ENCODE measurements around the gene SPTBN4. TPM values are rescaled to one million over a fixed set of nuclear protein-coding genes. Genes with fewer than 3 reads are reported as not detected.

Gene SPTBN4
- total and polyA plus RNA-seq, 2 of the 4 experiments (the other 2 are of a cell fraction) = 0.72 to 0.91 TPM

GRCh38 chr19:40444000-40444824 lies 22.6 kb upstream of the SPTBN4 start, which contains the start of gene SERTAD3:
Gene SERTAD3, minus strand, starts transcription at chr19:40444335. Its CDS starts 2,255 bp downstream, at chr19:40442080.
- Histone ChIP-seq H4K20me1 (ENCODE audit: insufficient read depth, low read length) (peaks cover 33% of the 10 kb centered on the region), H3K27me3 (ENCODE audit: control insufficient read depth, insufficient read depth, low read length) (no peaks in the 10 kb centered on the region), H3K4ac (ENCODE audit: low read depth, low read length) (peak within 1 kb of the TSS; percentile 100), H3K4me3 (ENCODE audit: insufficient read depth, low read depth, low read length) (peak within 1 kb of the TSS; percentile 70), H3K27ac (ENCODE audit: insufficient read depth, low read length) (peak within 1 kb of the TSS; percentile 95), H3K4me2 (ENCODE audit: low read depth, low read length) (peak within 1 kb of the TSS; percentile 92), H3K79me1 (ENCODE audit: low read depth in 1 of 2, low read length in 2 of 2) (peaks cover 16 to 42% of the 10 kb centered on the region in 2 experiments; a peak in 3 of 4 replicates), H4K5ac (ENCODE audit: low read depth, low read length) (peak within 1 kb of the TSS; percentile 86), H3K9me3 (ENCODE audit: control insufficient read depth, insufficient read depth, low read length) (no peaks in the 10 kb centered on the region), H4K8ac (ENCODE audit: low read depth in 2 of 2, low read length in 2 of 2) (peak within 1 kb of the TSS; percentile 88 to 100), H2BK15ac (ENCODE audit: low read depth, low read length) (peak within 1 kb of the TSS; percentile 99; the same call in 2 of the 3 replicates), H3K23ac (ENCODE audit: low read depth, low read length) (peak within 1 kb of the TSS; percentile 99), H3K36me3 (ENCODE audit: control insufficient read depth, insufficient read depth, low read length) (peaks cover 25% of the 10 kb centered on the region), H2AK5ac (ENCODE audit: low read depth, low read length) (peak within 1 kb of the TSS; percentile 99), H2BK5ac (ENCODE audit: low read depth, low read length, poor library complexity, severe bottlenecking) (peak within 1 kb of the TSS; percentile 95), H3K56ac (ENCODE audit: extremely low read depth, insufficient read depth, low read length) (peak within 1 kb of the TSS; percentile 97), H4K91ac (ENCODE audit: insufficient read depth, low read depth, low read length) (peak within 1 kb of the TSS; percentile 99), H2BK120ac (ENCODE audit: low read depth, low read length) (peak within 1 kb of the TSS; percentile 93), H2BK20ac (ENCODE audit: low read depth, low read length) (peak within 1 kb of the TSS; percentile 64; the same call in 1 of the 2 replicates), H3K18ac (ENCODE audit: low read depth, low read length) (peak within 1 kb of the TSS; percentile 94), H2AK9ac (replicated peaks; ENCODE audit: low read depth, low read length, poor library complexity) (peak within 1 kb of the TSS; percentile 100), H3K4me1 (ENCODE audit: control insufficient read depth, insufficient read depth, low read length) (peaks cover 2% of the 10 kb centered on the region), H3K9me1 (ENCODE audit: insufficient read depth, low read length) (no peaks in the 10 kb centered on the region; the same call in 1 of the 2 replicates), H2AFZ (replicated peaks; ENCODE audit: low read length, poor library complexity) (peak within 1 kb of the TSS; percentile 100), H3K14ac (replicated peaks; ENCODE audit: low read depth, low read length) (peak within 1 kb of the TSS; percentile 99), H3K9ac (ENCODE audit: low read depth, low read length) (peak within 1 kb of the TSS; percentile 99)
- WGBS, 2 experiments (ENCODE audit: extremely low coverage in 2 of 2, insufficient read length in 1 of 2) = 0% methylated on average over 39 of the region's 72 CpGs; no CpG with 5 or more reads in 1 of the 2 experiments
- peak; percentile 91 for DNase-seq
- in situ Hi-C loops (cut with MboI; ENCODE audit: low sequenced_read_pairs) = no loop called here
- ChIA-PET POLR2A (ENCODE audit: unreplicated experiment) (no interaction called here), CTCF (interaction anchor here (0.6 kb wide), 1 partner anchor 544 kb away, joined by 3 read pairs; no protein-coding TSS in a partner anchor)
- no TSS peak for BruUV-seq (replicated peaks)
- intact Hi-C loops (cut with micrococcal nuclease) = loop anchor here (1.0 to 5.0 kb wide), 5 partner anchors 19 to 203 kb away; partner anchors contain the start of genes C19orf47, PLD3 and SERTAD1
- peak; percentile 80 for ATAC-seq (ENCODE audit: low read depth)
- dilution Hi-C loops (cut with HindIII; ENCODE audit: low sequenced_read_pairs, unreplicated experiment) = no loop called here
- TF ChIP-seq CEBPB (IDR thresholded peaks at IDR 0.05; ENCODE audit: low read depth, low read length) (no peak), USF2 (IDR thresholded peaks at IDR 0.05; ENCODE audit: low read depth, low read length) (peak; percentile 53; the same call in 1 of the 2 replicates), ELK1 (IDR thresholded peaks at IDR 0.05; ENCODE audit: borderline replicate concordance, low read depth, low read length) (no peak), BHLHE40 (IDR thresholded peaks at IDR 0.05; ENCODE audit: low read depth, low read length) (peak; percentile 85), POLR2A (IDR thresholded peaks at IDR 0.05; ENCODE audit: low read depth, low read length) (peak; percentile 93), RAD21 (IDR thresholded peaks at IDR 0.05; ENCODE audit: low read length) (no peak), MAFK (IDR thresholded peaks at IDR 0.05; ENCODE audit: low read depth, low read length) (no peak), MXI1 (IDR thresholded peaks at IDR 0.05; ENCODE audit: borderline replicate concordance, low read depth, low read length) (peak; percentile 60; the same call in 1 of the 2 replicates), FOS (IDR thresholded peaks at IDR 0.05; ENCODE audit: low read depth, low read length) (peak; percentile 6; the same call in 1 of the 2 replicates), MAZ (IDR thresholded peaks at IDR 0.05; ENCODE audit: borderline replicate concordance, low read depth, low read length) (peak; percentile 88; the same call in 1 of the 2 replicates), CTCF (conservative IDR thresholded peaks at IDR 0.05; ENCODE audit: low read depth, low read length) (no peak; the same call in 1 of the 2 replicates), SMC3 (IDR thresholded peaks at IDR 0.05; ENCODE audit: low read depth, low read length) (no peak), CHD1 (IDR thresholded peaks at IDR 0.05; ENCODE audit: low read depth, low read length) (no peak)
